ENCODE data around the gene PTPN4. TPM values are rescaled to one million over a fixed set of nuclear protein-coding genes. Genes with fewer than 3 reads are reported as not detected.

The PTPN4 gene
- total and polyA plus RNA-seq, 9 of the 15 experiments (the other 6 are each of a cell fraction or from before 2014, with no cell fraction given): 5.0 to 32.8 (median 27.3) TPM

- TF ChIP-seq ZFP36 (IDR thresholded peaks at IDR 0.05; ENCODE audit: low read depth, low read length, partially characterized antibody): no peak
- no peak for TF ChIP-seq TAF7 (tag; IDR thresholded peaks at IDR 0.05)
- TF ChIP-seq ZNF584 (CRISPR knock-in tag; IDR thresholded peaks at IDR 0.05; ENCODE audit: low read depth): no peak
Observed at GRCh38 chr2:119823734-119824334, 64.1 kb downstream of the PTPN4 start (continued).

- POLR2A ChIA-PET: interaction anchor here (0.6 kb wide), 1 partner anchor 774 kb away, joined by 3 read pairs; no protein-coding TSS in a partner anchor
- H3K27me3 ChIP-seq (ENCODE audit: control insufficient read depth in 2 of 2, insufficient read depth in 2 of 2, low read length in 2 of 2): no peaks in the 10 kb centered on the region
- no peaks in the 10 kb centered on the region for H4K20me1 ChIP-seq (replicated peaks; ENCODE audit: control insufficient read depth, insufficient read depth, low read length)
- no peak overlapping the region for H2AFZ ChIP-seq (ENCODE audit: low read depth, low read length)
- in situ Hi-C loops (cut with MboI) (no loop called here), intact Hi-C loops (cut with micrococcal nuclease) (loop anchor here (1.0 to 5.0 kb wide), 3 partner anchors 73 to 351 kb away; no protein-coding TSS in a partner anchor)
- no peak overlapping the region for H3K27ac ChIP-seq (ENCODE audit: extremely low read depth, low read depth, low read length)
- WGBS (ENCODE audit: insufficient coverage, low coverage, missing lambda C conversion rate): 62% methylated on average over 5 of the region's 5 CpGs
- H3K9me1 ChIP-seq (ENCODE audit: control insufficient read depth, insufficient read depth, low read length): no peaks in the 10 kb centered on the region
- CTCF ChIA-PET (ENCODE audit: low intra/inter-chr PET ratio): interaction anchor here (1.0 to 1.1 kb wide), 3 partner anchors 71 to 123 kb away, joined by 3 to 4 read pairs (median 3); no protein-coding TSS in a partner anchor
- ATAC-seq (peak; percentile 95), DNase-seq (ENCODE audit: extremely low read depth in 1 of 4, low spot score in 3 of 4) (peak; percentile 12 to 58 (median 28)), FAIRE-seq (peak; percentile 88)
- H3K4me1 ChIP-seq (replicated peaks in 1 of 2; ENCODE audit: control insufficient read depth in 2 of 2, insufficient read depth in 2 of 2, low read length in 2 of 2): 0 out of 5 replicates have a peak, but pooled peaks cover 0 to 3% of the 10 kb centered on the region in 2 experiments
- no peaks in the 10 kb centered on the region for H3K9me3 ChIP-seq (replicated peaks; ENCODE audit: control insufficient read depth, insufficient read depth, low read depth, low read length)
- H3K4me2 ChIP-seq (ENCODE audit: insufficient read depth, low read length): no peak overlapping the region
- no peak overlapping the region for H3K9ac ChIP-seq (ENCODE audit: insufficient read depth in 1 of 2, low read depth in 2 of 2, low read length in 2 of 2)
- no peak overlapping the region for H3K4me3 ChIP-seq
- BruUV-seq (replicated peaks): no TSS peak
- H3K36me3 ChIP-seq (ENCODE audit: control insufficient read depth, insufficient read depth, low read length): no peaks in the 10 kb centered on the region
- peaks cover 7% of the 10 kb centered on the region; the same call in 2 of the 3 replicates for H3K79me2 ChIP-seq (ENCODE audit: control insufficient read depth, insufficient read depth, low read length)
- TF ChIP-seq CTCF (IDR thresholded peaks at IDR 0.05 in 2 of 3, conservative IDR thresholded peaks at IDR 0.05 in 1 of 3; ENCODE audit: insufficient read depth in 2 of 3, low read depth in 1 of 3, low read length in 3 of 3): peak; percentile 63 to 76 (median 68)
- peak; percentile 35; the same call in 1 of the 2 replicates for TF ChIP-seq ZNF121 (CRISPR knock-in tag; conservative IDR thresholded peaks at IDR 0.05)
- TF ChIP-seq SMC3 (conservative IDR thresholded peaks at IDR 0.05; ENCODE audit: insufficient read depth, low read depth, low read length): 0 out of 2 replicates have a peak, but pooled peaks have one; percentile 22
- TF ChIP-seq CBX2 (IDR thresholded peaks at IDR 0.05; ENCODE audit: insufficient read depth, low read length, poor library complexity, severe bottlenecking): no peak
- TF ChIP-seq REST (IDR thresholded peaks at IDR 0.05; ENCODE audit: borderline replicate concordance): peak; percentile 34; the same call in 1 of the 2 replicates
- TF ChIP-seq REST (CRISPR knock-in tag; IDR thresholded peaks at IDR 0.05; ENCODE audit: low read depth): no peak
Observed at GRCh38 chr2:119826370-119826961, 66.7 kb downstream of the PTPN4 start.

Data from K562 (cell line).